H1 (cell line): ENCODE data around the gene TARS2. TPM values are rescaled to one million over a fixed set of nuclear protein-coding genes. Genes with fewer than 3 reads are reported as not detected.

Experiments
- microRNA-seq, 2 experiments: library from miRNA; unstranded; fragments of <30 nt; microRNA quantifications; one replicate each; pipeline versions ENCODE4 to v1.2.0, GENCODE V29; 2016 to 2020; ENCODE audit warnings: borderline microRNAs expressed in 2 of 2, borderline number of aligned reads in 2 of 2, borderline replicate concordance in 1 of 2
- polyA plus RNA-seq, 7 experiments: library from polyadenylated mRNA; depleted of rRNA in 3 of 7; stranded (reverse) in 5 of 7; unstranded in 2 of 7; fragments of >200 nt in 5 of 7; fragments of 200-250 nt in 2 of 7; gene quantifications; 1 replicate in 5 of 7; 2 replicates in 1 of 7; 4 replicates in 1 of 7; pipeline versions ENCODE4 v1.2.1 to v1.2.3, GENCODE V29; 2011 to 2013; ENCODE audit warnings: missing spikeins in 2 of 7, mixed read lengths in 2 of 7
- small RNA-seq: library from polyadenylated mRNA; stranded (forward); fragments of <200 nt; extraction: miRNeasy Mini kit (QIAGEN cat#:217004); gene quantifications from one replicate; pipeline ENCODE3, GENCODE V24; 2013; ENCODE audit not compliant: insufficient read depth
- total RNA-seq: library from RNA; stranded (reverse); fragmentation: NEBNext Ultra II Directional; extraction: Animal tissue kit (Norgen Biotek cat#: 25700); gene quantifications from 2 replicates; pipeline ENCODE4 v1.2.1, GENCODE V29; 2021

Gene TARS2
- total and polyA plus RNA-seq, 2 of the 8 experiments (the other 6 are each of a cell fraction or from before 2014, with no cell fraction given), result 38.9 to 39.1 TPM

Small RNA genes within 50 kb of the gene (microRNA-seq; reads per million reads assigned to microRNA genes)
- gene MIR4257 (0 reads per million in 2 experiments), gene MIR6878 (0 reads per million in 2 experiments)

Small RNA genes within 50 kb of the gene (small RNA-seq; reads per million reads assigned to genes)
- gene MIR4257, result not detected

Other genes starting within 250 kb of the TARS2 start
- gene CA14, start 229.6 kb upstream of the TARS2 start, total RNA-seq, result 52.1 and 52.3 TPM in 2 replicates
- 79.3 and 105 TPM in 2 replicates for gene CA14, start 229.6 kb upstream of the TARS2 start, polyA plus RNA-seq (2011; rRNA removed)
- 110 and 111 TPM in 2 replicates for gene APH1A, start 218.4 kb upstream of the TARS2 start, total RNA-seq
- 183 and 188 TPM in 2 replicates for gene APH1A, start 218.4 kb upstream of the TARS2 start, polyA plus RNA-seq (2011; rRNA removed)
- gene C1orf54, start 214.6 kb upstream of the TARS2 start, total RNA-seq, result 19.8 and 20.4 TPM in 2 replicates
- 12.2 and 30.2 TPM in 2 replicates for gene C1orf54, start 214.6 kb upstream of the TARS2 start, polyA plus RNA-seq (2011; rRNA removed)
- gene CIART, start 204.9 kb upstream of the TARS2 start, total RNA-seq, result 9.6 and 10.6 TPM in 2 replicates
- 23.3 and 33.3 TPM in 2 replicates for gene CIART, start 204.9 kb upstream of the TARS2 start, polyA plus RNA-seq (2011; rRNA removed)
- gene MRPS21, start 193.6 kb upstream of the TARS2 start, total RNA-seq, result 99.8 and 104 TPM in 2 replicates
- gene MRPS21, start 193.6 kb upstream of the TARS2 start, polyA plus RNA-seq (2011; rRNA removed), result 59.0 and 81.9 TPM in 2 replicates
- 58.1 and 65.8 TPM in 2 replicates for gene PRPF3, start 165.9 kb upstream of the TARS2 start, total RNA-seq
- 15.1 and 17.9 TPM in 2 replicates for gene PRPF3, start 165.9 kb upstream of the TARS2 start, polyA plus RNA-seq (2011; rRNA removed)
- gene RPRD2, start 123.3 kb upstream of the TARS2 start, total RNA-seq, result 30.2 and 32.4 TPM in 2 replicates
- gene RPRD2, start 123.3 kb upstream of the TARS2 start, polyA plus RNA-seq (2011; rRNA removed), result 14.4 and 14.6 TPM in 2 replicates
- 0.73 and 0.95 TPM in 2 replicates for gene ECM1, start 20.7 kb downstream of the TARS2 start, total RNA-seq
- gene ECM1, start 20.7 kb downstream of the TARS2 start, polyA plus RNA-seq (2011; rRNA removed), result 0.98 and 1.1 TPM in 2 replicates
- gene FALEC, start 28.3 kb downstream of the TARS2 start, total RNA-seq, result 1.1 TPM in 1 of 2 replicates, not detected in the other
- gene FALEC, start 28.3 kb downstream of the TARS2 start, polyA plus RNA-seq (2011; rRNA removed), result not detected in 2 replicates
- gene ADAMTSL4, start 62.0 kb downstream of the TARS2 start, total RNA-seq, result 5.3 and 5.4 TPM in 2 replicates
- 4.2 and 5.9 TPM in 2 replicates for gene ADAMTSL4, start 62.0 kb downstream of the TARS2 start, polyA plus RNA-seq (2011; rRNA removed)
- gene MCL1, start 92.2 kb downstream of the TARS2 start, total RNA-seq, result 196 and 218 TPM in 2 replicates
- gene MCL1, start 92.2 kb downstream of the TARS2 start, polyA plus RNA-seq (2011; rRNA removed), result 57.5 and 61.1 TPM in 2 replicates
- 229 and 236 TPM in 2 replicates for gene ENSA, start 142.2 kb downstream of the TARS2 start, total RNA-seq
- gene ENSA, start 142.2 kb downstream of the TARS2 start, polyA plus RNA-seq (2011; rRNA removed), result 48.2 and 49.9 TPM in 2 replicates
- 39.8 and 40.8 TPM in 2 replicates for gene GOLPH3L, start 209.7 kb downstream of the TARS2 start, total RNA-seq
- 8.0 and 13.3 TPM in 2 replicates for gene GOLPH3L, start 209.7 kb downstream of the TARS2 start, polyA plus RNA-seq (2011; rRNA removed)
- gene HORMAD1, start 233.5 kb downstream of the TARS2 start, total RNA-seq, result not detected in 2 replicates
- not detected in 2 replicates for gene HORMAD1, start 233.5 kb downstream of the TARS2 start, polyA plus RNA-seq (2011; rRNA removed)